PC-3 (cell line): ENCODE data around the gene ZRANB1. TPM values are rescaled to one million over a fixed set of nuclear protein-coding genes. Genes with fewer than 3 reads are reported as not detected.
A peak's percentile ranks its signal among the peaks of the same experiment; 100 is the strongest.

Experiments
- ATAC-seq: fragments of 200-7000 bp; cut with Tn5 transposase; 2 replicates; pipeline ENCODE4 v1.9.1; 2020; ENCODE audit warnings: mild to moderate bottlenecking, moderate library complexity
- BruUV-seq: library from RNA; stranded (reverse); fragments of 400-500 nt; replicated peaks from 2 replicates; lab custom pipeline; 2021; lab: Mats Ljungman, UMichigan
- CTCF ChIA-PET: fragments of 300-600 bp; sonication (Branson Sonifier 250); formaldehyde crosslinking; loops from one replicate; lab custom pipeline; 2022; ENCODE audit warnings: antibody characterized with exemption; lab: Charles Lee
- POLR2A ChIA-PET: fragments of 300-600 bp; sonication (Branson Sonifier 250); formaldehyde crosslinking; loops from one replicate; lab custom pipeline; 2022; ENCODE audit warnings: antibody characterized with exemption; ENCODE audit not compliant: unreplicated experiment; lab: Charles Lee
- DNase-seq: peaks from one replicate; pipeline ENCODE4 v3.0.0-alpha.2; 2015
- H2AFZ ChIP-seq: fragments of 300-600 bp; sonication (generic); 2 replicates; pipeline ENCODE4 v1.6.0; 2016; ENCODE audit warnings: antibody characterized with exemption, low read length
- H3F3A ChIP-seq: fragments of 300-600 bp; sonication (generic); one replicate; pipeline ENCODE4 v1.6.0; 2017; ENCODE audit warnings: antibody characterized with exemption, low read length, control low read depth, mild to moderate bottlenecking; ENCODE audit not compliant: unreplicated experiment
- H3K27ac ChIP-seq: fragments of 300-600 bp; sonication (generic); 2 replicates; pipeline ENCODE4 v1.5.1; 2016; ENCODE audit warnings: mild to moderate bottlenecking, low read length
- H3K27me3 ChIP-seq: fragments of 300-600 bp; sonication (generic); 2 replicates; pipeline ENCODE4 v1.6.1; 2016; ENCODE audit warnings: low read length, mixed read lengths
- H3K36me3 ChIP-seq: fragments of 300-600 bp; sonication (generic); 2 replicates; pipeline ENCODE4 v1.6.1; 2016; ENCODE audit warnings: low read depth, mixed run types, low read length, mixed read lengths
- H3K4me1 ChIP-seq: fragments of 300-600 bp; sonication (generic); 2 replicates; pipeline ENCODE4 v1.5.1; 2016; ENCODE audit warnings: low read length; ENCODE audit not compliant: insufficient read depth
- H3K4me2 ChIP-seq: fragments of 300-600 bp; sonication (generic); 2 replicates; pipeline ENCODE4 v1.6.0; 2016; ENCODE audit warnings: low read length
- H3K4me3 ChIP-seq: fragments of 300-600 bp; sonication (generic); 2 replicates; pipeline ENCODE4 v1.5.1; 2016; ENCODE audit warnings: mild to moderate bottlenecking, low read length, mixed read lengths
- H3K79me2 ChIP-seq: fragments of 300-600 bp; sonication (generic); 2 replicates; pipeline ENCODE4 v1.6.1; 2017; ENCODE audit warnings: low read length, mixed read lengths
- H3K9ac ChIP-seq: fragments of 300-600 bp; sonication (generic); 2 replicates; pipeline ENCODE4 v1.6.0; 2016; ENCODE audit warnings: mild to moderate bottlenecking, low read length
- H3K9me2 ChIP-seq: fragments of 300-600 bp; sonication (generic); replicated peaks from 2 replicates; pipeline ENCODE4 v1.6.1; 2016; ENCODE audit warnings: mixed run types, low read length, mixed read lengths
- H3K9me3 ChIP-seq: fragments of 300-600 bp; sonication (generic); 2 replicates; pipeline ENCODE4 v1.6.1; 2016; ENCODE audit warnings: low read length, mixed read lengths
- H4K20me1 ChIP-seq: fragments of 300-600 bp; sonication (generic); 2 replicates; pipeline ENCODE4 v1.6.1; 2016; ENCODE audit warnings: low read length, mixed read lengths
- EZH2 ChIP-seq: fragments of 300-600 bp; sonication (generic); IDR thresholded peaks from one replicate; pipeline ENCODE4 v1.6.1; 2017; ENCODE audit warnings: antibody characterized with exemption, mild to moderate bottlenecking, low read length; ENCODE audit not compliant: unreplicated experiment
- EZH2phosphoT487 ChIP-seq: fragments of 300-600 bp; sonication (generic); IDR thresholded peaks from 2 replicates; pipeline ENCODE4 v1.6.1; 2018; ENCODE audit warnings: mild to moderate bottlenecking, antibody characterized with exemption, low read length, borderline replicate concordance
- intact Hi-C: fragments of 100-400 bp; cut with micrococcal nuclease; formaldehyde crosslinking; loops from 2 replicates; pipeline ENCODE4 v1.9.0; 2023
- total RNA-seq: library from RNA; depleted of rRNA; stranded (reverse); fragments of >200 nt; gene quantifications from 2 replicates; pipeline ENCODE4 v1.2.3, GENCODE V29; 2014
- TF ChIP-seq, protein P1 (sequence below): fragments of 300-600 bp; sonication (generic); conservative IDR thresholded peaks from 2 replicates; pipeline ENCODE4 v1.5.1; 2017; ENCODE audit warnings: antibody characterized with exemption, low read depth, mild to moderate bottlenecking, low read length

The ZRANB1 gene
- total RNA-seq, 1 experiment from 2014 or later: 12.8 TPM

DNA sequence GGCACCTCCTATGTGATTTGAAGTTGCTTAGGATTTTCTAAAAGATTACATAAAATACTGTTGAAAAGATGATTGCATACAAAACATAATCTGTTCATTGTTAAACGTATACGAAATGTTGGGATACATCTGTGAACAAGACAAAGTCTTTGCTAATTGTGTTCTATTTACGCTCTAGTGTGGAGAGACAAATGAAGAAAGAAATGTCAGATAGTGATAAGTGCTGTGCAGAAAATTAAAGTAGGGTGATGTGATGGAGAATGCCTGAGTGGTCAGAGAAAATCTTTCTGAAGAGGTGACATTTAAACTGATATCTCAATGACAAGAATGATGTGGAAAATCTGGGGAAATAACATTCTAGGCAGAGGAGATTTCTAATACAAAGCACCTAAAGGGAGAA, 13.4 kb upstream of the ZRANB1 start:
- Histone ChIP-seq H3K4me3 (no peak overlapping the region), H3K9ac (no peak overlapping the region), H3K27ac (no peak overlapping the region), H4K20me1 (peaks cover 8% of the 10 kb centered on the region), H3K79me2 (peaks cover 96% of the 10 kb centered on the region), H3K4me2 (no peak overlapping the region), H3K36me3 (no peaks in the 10 kb centered on the region), H3K27me3 (no peaks in the 10 kb centered on the region), H3F3A (no peaks in the 10 kb centered on the region), H3K4me1 (peaks cover 22% of the 10 kb centered on the region), H3K9me2 (no peaks in the 10 kb centered on the region), H3K9me3 (no peaks in the 10 kb centered on the region), H2AFZ (no peak overlapping the region)
- POLR2A ChIA-PET: no interaction called here
- DNase-seq (no peak), ATAC-seq (no peak)
- TF ChIP-seq EZH2 (no peak), EZH2phosphoT487 (no peak)
- TF ChIP-seq, protein P1, sequence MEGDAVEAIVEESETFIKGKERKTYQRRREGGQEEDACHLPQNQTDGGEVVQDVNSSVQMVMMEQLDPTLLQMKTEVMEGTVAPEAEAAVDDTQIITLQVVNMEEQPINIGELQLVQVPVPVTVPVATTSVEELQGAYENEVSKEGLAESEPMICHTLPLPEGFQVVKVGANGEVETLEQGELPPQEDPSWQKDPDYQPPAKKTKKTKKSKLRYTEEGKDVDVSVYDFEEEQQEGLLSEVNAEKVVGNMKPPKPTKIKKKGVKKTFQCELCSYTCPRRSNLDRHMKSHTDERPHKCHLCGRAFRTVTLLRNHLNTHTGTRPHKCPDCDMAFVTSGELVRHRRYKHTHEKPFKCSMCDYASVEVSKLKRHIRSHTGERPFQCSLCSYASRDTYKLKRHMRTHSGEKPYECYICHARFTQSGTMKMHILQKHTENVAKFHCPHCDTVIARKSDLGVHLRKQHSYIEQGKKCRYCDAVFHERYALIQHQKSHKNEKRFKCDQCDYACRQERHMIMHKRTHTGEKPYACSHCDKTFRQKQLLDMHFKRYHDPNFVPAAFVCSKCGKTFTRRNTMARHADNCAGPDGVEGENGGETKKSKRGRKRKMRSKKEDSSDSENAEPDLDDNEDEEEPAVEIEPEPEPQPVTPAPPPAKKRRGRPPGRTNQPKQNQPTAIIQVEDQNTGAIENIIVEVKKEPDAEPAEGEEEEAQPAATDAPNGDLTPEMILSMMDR: no peak
- BruUV-seq: no TSS peak
- CTCF ChIA-PET: no interaction called here
- intact Hi-C loops: no loop called here

- ChIA-PET CTCF (interaction anchor here (0.6 kb wide), 1 partner anchor 42 kb away, joined by 12 read pairs; no protein-coding TSS in a partner anchor), POLR2A (no interaction called here)
- intact Hi-C loops: no loop called here
- ATAC-seq: peak; percentile 29; the same call in 1 of the 2 replicates
- H3K36me3 ChIP-seq: no peaks in the 10 kb centered on the region
- TF ChIP-seq EZH2: no peak
- no peak for TF ChIP-seq EZH2phosphoT487
- TF ChIP-seq, protein P1: no peak
- H4K20me1 ChIP-seq: peaks cover 31% of the 10 kb centered on the region
- no peaks in the 10 kb centered on the region for H3K9me2 ChIP-seq
- H3K27ac ChIP-seq: no peak overlapping the region
- H3K9me3 ChIP-seq: no peaks in the 10 kb centered on the region
- no peaks in the 10 kb centered on the region for H3K4me1 ChIP-seq
- no peaks in the 10 kb centered on the region for H3K27me3 ChIP-seq
- no TSS peak for BruUV-seq
- no peak overlapping the region for H3K4me2 ChIP-seq
- H3K79me2 ChIP-seq: peaks cover 97% of the 10 kb centered on the region
- no peaks in the 10 kb centered on the region for H3F3A ChIP-seq
- H3K9ac ChIP-seq: no peak overlapping the region
- no peak overlapping the region for H3K4me3 ChIP-seq
- no peak overlapping the region for H2AFZ ChIP-seq
- peak; percentile 40 for DNase-seq
Measured at GRCh38 chr10:124935946-124936345, 6.0 kb upstream of the ZRANB1 start.

DNA sequence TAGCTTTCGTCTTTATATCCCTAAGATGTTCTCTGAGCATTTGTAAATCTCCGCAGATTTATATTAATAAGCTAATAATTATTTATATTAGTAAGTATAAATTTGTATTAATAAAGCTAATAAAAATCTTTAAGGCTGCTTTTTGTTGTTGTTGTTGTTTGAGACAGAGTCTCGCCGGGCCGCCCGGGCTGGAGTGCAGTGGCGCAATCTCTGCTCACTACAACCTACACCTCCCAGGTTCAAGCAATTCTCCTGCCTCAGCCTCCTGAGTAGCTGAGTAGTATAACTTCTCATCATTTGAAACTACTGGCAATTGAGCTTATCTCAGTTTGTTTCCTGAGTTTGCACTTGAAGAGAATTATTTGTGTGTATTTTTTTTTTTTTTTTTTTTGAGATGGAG, 5.1 kb upstream of the ZRANB1 start:
- Histone ChIP-seq H3F3A (no peaks in the 10 kb centered on the region), H3K9me2 (no peaks in the 10 kb centered on the region), H4K20me1 (peaks cover 31% of the 10 kb centered on the region), H3K27me3 (no peaks in the 10 kb centered on the region), H3K27ac (no peak overlapping the region), H3K79me2 (peaks cover 94% of the 10 kb centered on the region), H3K4me3 (no peak overlapping the region), H3K9me3 (no peaks in the 10 kb centered on the region), H3K9ac (no peak overlapping the region), H2AFZ (no peak overlapping the region), H3K36me3 (no peaks in the 10 kb centered on the region), H3K4me1 (no peaks in the 10 kb centered on the region), H3K4me2 (no peak overlapping the region)
- POLR2A ChIA-PET: no interaction called here
- CTCF ChIA-PET: no interaction called here
- intact Hi-C loops: no loop called here
- BruUV-seq: no TSS peak
- no peak for ATAC-seq
- DNase-seq: no peak
- TF ChIP-seq EZH2 (no peak), EZH2phosphoT487 (no peak)
- TF ChIP-seq, protein P1: no peak
